ENCODE measurements around the gene USP24. TPM values are rescaled to one million over a fixed set of nuclear protein-coding genes. Genes with fewer than 3 reads are reported as not detected.
"Not testable (repeated sequence)": the region's sequence is repeated elsewhere in the genome, so short reads cannot be mapped to it uniquely, and the experiment has no call there.

The USP24 gene
- total and polyA plus RNA-seq, 11 donors: 13.9 to 53.7 (median 35.4) TPM

DNA sequence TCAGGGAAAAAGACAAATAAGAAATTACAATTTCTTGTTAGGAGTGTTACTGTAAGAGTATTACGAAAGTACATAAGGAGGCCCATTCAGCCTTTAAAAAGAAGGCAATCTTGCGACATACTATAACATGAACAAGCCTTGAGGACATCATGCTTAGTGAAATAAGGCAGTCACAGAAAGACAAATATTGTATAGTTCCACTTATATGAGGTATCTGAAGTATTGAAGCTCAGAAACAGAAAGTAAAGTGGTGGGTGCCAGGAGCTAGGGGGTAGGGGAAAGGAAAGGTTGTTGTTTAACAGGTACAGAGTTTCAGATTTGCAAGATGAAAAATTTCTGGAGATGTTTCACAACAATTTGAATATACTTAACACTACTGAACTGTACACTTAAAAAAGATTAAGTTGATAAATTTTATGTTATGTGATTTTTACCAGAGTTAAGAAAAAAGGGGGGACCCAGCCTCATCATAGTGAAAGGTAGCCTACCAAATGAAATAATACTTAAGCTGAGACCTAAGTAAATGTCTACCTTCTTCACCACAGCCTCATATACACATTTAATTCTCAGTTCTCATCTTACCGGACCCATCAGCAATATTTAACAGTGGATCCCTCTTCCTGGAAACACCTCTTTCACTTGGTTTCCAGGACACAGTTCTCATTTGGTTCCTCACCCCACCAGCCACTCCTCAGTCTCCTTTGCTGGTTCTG, 19.5 kb downstream of the USP24 start:
- Histone ChIP-seq H3K36me3 (no peaks in the 10 kb centered on the region), H3K4me1 (peaks cover 2 to 56% (median 45%) of the 10 kb centered on the region in 12 donors), H3K27ac (peak overlapping the region in 3 of 12 donors; percentile 12 to 68 (median 48)), H3K27me3 (no peaks in the 10 kb centered on the region), H3K9me3 (no peaks in the 10 kb centered on the region), H3K4me3 (no peak overlapping the region)
- intact Hi-C loops (cut with DNase I): no loop called here
- no peak for DNase-seq
- peak in 1 of 4 donors; percentile 16 for ATAC-seq
- WGBS, 4 donors: 91 to 94% (median 93%) methylated on average over 3 of the region's 3 CpGs
- TF ChIP-seq POLR2A (IDR thresholded peaks at IDR 0.05): no peak
- TF ChIP-seq, protein P1, sequence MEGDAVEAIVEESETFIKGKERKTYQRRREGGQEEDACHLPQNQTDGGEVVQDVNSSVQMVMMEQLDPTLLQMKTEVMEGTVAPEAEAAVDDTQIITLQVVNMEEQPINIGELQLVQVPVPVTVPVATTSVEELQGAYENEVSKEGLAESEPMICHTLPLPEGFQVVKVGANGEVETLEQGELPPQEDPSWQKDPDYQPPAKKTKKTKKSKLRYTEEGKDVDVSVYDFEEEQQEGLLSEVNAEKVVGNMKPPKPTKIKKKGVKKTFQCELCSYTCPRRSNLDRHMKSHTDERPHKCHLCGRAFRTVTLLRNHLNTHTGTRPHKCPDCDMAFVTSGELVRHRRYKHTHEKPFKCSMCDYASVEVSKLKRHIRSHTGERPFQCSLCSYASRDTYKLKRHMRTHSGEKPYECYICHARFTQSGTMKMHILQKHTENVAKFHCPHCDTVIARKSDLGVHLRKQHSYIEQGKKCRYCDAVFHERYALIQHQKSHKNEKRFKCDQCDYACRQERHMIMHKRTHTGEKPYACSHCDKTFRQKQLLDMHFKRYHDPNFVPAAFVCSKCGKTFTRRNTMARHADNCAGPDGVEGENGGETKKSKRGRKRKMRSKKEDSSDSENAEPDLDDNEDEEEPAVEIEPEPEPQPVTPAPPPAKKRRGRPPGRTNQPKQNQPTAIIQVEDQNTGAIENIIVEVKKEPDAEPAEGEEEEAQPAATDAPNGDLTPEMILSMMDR (IDR thresholded peaks at IDR 0.05): no peak

DNA sequence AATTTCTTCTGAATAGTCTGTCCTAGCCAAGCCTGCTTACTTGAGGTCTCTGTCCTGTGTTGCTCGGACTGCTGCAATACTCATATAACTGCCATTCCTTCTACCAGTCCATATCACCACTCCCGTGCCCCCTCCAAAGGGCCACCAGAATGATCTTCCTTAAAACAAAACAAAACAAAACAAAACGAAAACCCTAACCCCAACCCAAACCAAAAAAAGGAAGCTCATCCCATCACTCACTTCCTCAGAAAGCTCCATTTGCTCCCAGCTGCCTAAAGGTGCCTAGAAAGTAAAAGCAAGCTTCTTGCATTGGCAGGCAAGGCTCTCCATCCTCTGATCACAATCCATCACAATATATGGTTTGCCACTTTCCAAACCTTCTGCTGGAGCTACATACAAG, 20.3 kb downstream of the USP24 start:
- Histone ChIP-seq H3K9me3 (no peaks in the 10 kb centered on the region), H3K27me3 (no peaks in the 10 kb centered on the region), H3K4me3 (no peak overlapping the region), H3K4me1 (peaks cover 2 to 60% (median 47%) of the 10 kb centered on the region in 12 donors), H3K27ac (peak overlapping the region in 1 of 12 donors; percentile 48), H3K36me3 (no peaks in the 10 kb centered on the region)
- WGBS, 4 donors: 84 to 90% (median 88%) methylated on average over 3 of the region's 3 CpGs
- ATAC-seq (no peak), DNase-seq (no peak)
- TF ChIP-seq POLR2A (IDR thresholded peaks at IDR 0.05): no peak
- TF ChIP-seq, protein P1 (IDR thresholded peaks at IDR 0.05): no peak
- intact Hi-C loops (cut with DNase I): no loop called here

DNA sequence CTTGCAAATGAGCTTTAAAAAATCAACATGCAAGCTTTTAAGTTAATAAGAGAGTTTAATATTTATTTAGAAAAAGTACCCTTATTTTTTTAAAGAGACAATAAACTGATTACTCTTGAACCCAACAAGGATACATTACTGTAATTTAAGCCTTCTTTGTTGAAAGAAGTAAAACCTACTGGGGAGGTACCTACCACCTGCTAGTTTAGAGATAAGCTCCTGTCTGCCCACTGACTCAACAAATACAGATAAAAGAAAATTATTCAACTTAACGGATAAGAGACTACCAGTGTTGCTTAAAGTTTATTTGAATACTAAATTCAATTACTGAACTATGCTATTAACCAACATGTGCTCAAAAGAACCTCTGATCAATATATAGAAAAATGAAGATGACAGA, 23.1 kb downstream of the USP24 start:
- H3K27ac ChIP-seq: no peak overlapping the region
- no peaks in the 10 kb centered on the region for H3K9me3 ChIP-seq
- H3K36me3 ChIP-seq: no peaks in the 10 kb centered on the region
- no peak for ATAC-seq
- no peak for DNase-seq
- H3K27me3 ChIP-seq: no peaks in the 10 kb centered on the region
- intact Hi-C loops (cut with DNase I): no loop called here
- H3K4me3 ChIP-seq: no peak overlapping the region
- WGBS, 4 donors: 76 to 86% (median 79%) methylated on average over 1 of the region's 1 CpG
- H3K4me1 ChIP-seq: peaks cover 2 to 53% (median 40%) of the 10 kb centered on the region in 12 donors
- TF ChIP-seq POLR2A (IDR thresholded peaks at IDR 0.05): no peak
- TF ChIP-seq, protein P1 (IDR thresholded peaks at IDR 0.05): no peak

DNA sequence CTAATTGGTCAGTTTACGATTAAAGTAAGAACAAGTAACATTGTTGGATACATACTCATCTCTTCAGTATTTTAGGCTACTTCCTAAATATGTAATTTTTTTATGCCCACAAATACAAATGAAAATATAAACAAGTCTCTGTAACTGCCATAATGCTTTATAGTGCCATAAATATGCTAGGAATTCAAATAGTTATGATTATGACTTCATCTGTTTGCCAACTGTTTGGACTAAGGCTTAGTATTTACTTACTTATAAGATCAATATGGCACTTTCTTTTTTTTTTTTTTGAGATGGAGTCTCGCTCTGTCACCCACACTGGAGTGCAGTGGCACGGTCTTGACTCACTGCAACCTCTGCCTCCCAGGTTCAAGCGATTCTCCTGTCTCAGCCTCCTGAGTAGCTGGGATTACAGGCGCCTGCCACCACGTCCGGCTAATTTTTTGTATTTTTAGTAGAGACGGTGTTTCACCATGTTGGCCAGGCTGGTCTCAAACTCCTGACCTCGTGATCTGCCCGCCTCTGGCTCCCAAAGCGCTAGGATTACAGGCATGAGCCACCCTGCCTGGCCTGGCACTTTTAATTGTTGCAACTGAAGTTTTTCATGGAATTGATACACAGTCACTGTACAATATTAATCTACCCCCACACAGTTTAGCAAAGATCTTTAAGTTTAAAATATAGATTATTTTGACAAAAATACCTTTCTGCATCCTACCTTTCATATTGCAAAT, 23.8 kb downstream of the USP24 start:
- DNase-seq; ATAC-seq; H3K4me3 ChIP-seq; H3K27ac ChIP-seq; H3K9me3 ChIP-seq; intact Hi-C loops (cut with DNase I); H3K36me3 ChIP-seq; H3K27me3 ChIP-seq: not testable (repeated sequence)
- H3K4me1 ChIP-seq: peaks cover 2 to 46% (median 34%) of the 10 kb centered on the region in 12 donors
- 85 to 89% (median 87%) methylated on average over 11 of the region's 11 CpGs for WGBS, 4 donors
